HG03103 (cell line): Measurements from ENCODE around the gene ABCC6.
"Not testable (repeated sequence)": the region's sequence is repeated elsewhere in the genome, so short reads cannot be mapped to it uniquely, and the experiment has no call there.

Experiments
- ATAC-seq: cut with Tn5 transposase; IDR thresholded peaks from one replicate; pipeline ENCODE4 v1.9.1; 2021; ENCODE audit warnings: low read depth; ENCODE audit not compliant: unreplicated experiment

Gene ABCC6

DNA sequence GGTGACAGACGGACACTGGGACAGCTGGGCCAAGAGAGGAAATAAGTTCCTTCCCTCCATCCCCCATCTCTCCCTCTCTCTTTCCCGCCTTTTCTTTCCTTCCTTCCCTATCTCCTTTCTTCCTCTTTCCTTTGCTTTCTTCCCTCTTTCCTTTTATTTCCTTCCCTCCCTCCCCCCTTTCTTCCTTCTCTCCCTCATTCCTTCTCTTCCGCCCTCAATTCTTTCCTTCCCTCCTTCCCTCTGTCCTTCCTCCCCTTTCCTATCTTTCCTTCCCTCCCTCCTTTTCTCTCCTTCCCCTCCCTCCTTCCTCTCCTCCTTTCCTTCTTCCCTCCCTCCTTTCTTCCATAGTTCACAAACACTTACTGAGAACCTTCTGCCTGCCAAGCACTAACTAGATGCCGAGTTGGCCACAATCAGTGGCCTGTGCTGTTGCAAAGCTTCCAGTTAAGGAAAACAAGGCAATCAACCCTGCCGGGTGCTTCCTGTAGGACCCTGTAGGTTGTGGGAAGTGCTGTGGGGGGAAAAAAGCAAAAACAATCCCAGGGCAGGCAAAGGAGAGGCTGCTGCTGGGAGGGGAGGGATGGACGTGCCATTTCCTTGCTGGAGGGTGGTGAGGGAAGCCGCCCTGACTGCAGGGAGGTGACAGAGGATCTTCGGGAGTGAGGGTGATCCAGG is 31.7 kb downstream of the ABCC6 start:
- ATAC-seq: no peak

DNA sequence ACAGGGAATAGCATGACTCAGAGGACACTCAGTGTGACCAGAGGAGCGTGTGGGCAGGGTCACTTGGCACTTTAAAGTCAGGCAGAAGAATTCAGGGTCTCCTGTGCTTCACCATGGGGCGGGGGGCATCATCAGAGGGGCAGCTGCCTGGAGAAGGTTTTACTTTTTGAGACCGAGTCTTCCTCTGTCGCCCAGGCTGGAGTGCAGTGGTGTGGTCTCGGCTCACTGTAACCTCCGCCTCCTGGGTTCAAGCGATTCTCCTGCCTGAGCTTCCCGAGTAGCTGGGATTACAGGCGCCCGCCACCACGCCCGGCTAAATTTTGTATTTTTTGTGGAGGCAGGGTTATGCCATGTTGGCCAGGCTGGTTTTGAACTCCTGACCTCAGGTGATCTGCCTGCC is 32.3 kb downstream of the ABCC6 start:
- not testable (repeated sequence) for ATAC-seq

DNA sequence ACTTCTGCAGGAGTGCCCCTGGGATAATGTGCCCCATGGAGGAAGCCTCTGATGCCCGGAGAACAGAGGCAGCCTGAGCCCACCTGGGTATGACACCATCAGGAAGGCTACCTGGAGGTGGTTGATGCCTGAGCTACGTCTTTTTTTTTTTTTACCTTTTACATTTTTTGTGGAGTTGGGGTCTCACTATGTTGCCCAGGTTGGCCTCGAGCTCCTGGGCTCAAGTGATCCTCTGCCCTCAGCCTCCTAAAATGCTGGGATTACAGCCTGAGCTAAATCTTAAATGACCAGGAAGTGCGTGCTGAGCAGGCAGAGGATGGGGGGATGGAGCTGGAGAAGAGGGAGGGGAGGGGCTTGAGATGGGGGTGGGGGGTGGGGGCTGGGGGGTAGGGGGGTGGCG is 32.7 kb downstream of the ABCC6 start:
- no peak for ATAC-seq

DNA sequence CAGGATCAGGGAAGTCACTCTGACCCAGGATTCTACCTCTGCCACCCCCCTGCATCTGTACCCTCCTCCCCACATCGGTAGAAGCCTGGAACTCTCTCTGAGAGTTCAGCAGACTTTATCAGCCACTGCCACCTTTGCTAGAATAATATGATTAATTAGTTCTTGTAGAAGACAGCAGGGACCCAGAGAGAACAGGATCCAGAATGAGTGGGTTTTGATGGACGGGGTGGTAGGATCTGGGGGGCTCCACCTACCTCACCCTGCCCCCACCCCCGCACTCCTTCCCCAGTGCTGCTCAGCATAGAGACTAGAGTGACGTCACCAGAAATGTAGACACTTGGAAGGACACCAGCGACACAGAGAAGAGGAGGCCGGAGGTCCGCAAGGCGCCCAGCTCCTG is 33.5 kb downstream of the ABCC6 start:
- ATAC-seq: no peak

DNA sequence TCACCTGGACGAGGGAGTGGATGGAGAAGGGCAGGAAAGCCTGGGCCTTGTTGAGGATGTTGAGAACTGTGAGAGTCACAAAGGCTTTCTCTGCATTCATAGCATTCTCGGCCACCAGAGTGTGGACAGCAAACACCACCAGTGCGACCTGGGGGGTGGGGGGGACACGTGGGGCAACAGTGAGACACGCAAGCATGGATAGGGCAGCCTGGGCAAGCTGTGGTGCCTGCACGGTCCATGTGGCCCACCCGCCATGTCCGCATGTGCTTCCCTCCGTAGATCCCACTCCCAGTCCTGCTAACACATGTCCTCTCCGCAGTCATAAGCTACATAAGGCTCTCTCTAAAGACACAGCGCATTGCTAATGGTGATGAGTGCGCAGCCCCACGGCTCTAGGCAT is 34.5 kb downstream of the ABCC6 start:
- ATAC-seq: no peak

DNA sequence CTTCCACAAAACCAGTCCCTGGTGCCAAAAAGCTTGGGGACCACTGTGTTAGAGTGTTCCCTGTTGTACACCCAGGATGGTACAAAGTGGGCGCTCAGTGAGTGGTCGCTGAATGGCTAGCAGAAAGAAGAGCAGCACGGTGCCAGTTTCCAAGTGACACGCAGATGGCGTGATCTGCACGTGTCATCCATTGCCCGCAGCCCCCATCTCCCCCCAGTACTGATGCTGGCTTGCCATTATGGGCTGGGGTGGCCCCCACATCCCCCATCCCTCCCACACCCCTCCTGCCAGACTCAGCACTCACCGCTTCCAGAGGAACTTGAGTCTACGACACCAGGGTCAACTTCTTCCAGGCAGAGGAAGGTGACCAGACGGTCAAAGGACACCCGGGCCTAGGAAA is 36.5 kb downstream of the ABCC6 start:
- no peak for ATAC-seq

DNA sequence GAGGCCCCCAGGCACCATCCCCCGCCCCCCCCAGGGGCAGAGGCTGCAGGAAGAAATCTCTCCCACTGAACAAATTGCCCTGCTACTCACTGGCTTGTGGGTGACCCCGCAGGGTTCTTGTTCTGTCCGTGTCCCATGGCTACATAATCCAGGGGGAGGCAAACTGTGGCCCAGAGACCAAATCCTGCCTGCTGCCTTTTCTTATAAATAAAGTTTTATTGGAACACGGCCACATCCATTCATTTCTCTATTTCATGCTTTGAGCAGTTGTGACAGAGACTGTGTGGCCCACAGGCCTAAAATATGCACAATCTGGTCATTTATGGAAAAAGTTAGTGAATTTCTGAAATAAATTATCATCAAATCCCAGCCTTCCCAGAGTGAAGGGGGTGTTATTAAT is 38.2 kb downstream of the ABCC6 start:
- no peak for ATAC-seq

DNA sequence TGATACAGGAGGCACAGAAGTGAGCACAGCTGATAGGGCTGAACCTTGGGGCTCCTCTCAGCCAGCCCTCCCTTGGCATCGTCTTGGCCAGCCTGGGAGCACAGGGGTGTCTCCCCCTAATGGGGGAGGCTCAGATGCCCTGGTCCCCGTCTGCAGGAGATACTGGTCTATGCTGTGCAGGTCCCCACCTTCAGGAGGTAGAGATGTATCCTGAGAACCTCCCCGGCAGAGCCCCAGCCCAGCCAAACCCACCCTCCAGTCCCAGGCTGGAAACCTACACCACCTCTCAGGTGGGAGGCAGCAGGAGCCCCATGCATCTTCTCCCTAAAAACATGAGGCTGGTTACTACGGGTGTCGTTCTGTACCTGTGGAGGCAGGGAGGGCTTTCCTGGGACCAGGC is 38.7 kb downstream of the ABCC6 start:
- ATAC-seq: no peak

DNA sequence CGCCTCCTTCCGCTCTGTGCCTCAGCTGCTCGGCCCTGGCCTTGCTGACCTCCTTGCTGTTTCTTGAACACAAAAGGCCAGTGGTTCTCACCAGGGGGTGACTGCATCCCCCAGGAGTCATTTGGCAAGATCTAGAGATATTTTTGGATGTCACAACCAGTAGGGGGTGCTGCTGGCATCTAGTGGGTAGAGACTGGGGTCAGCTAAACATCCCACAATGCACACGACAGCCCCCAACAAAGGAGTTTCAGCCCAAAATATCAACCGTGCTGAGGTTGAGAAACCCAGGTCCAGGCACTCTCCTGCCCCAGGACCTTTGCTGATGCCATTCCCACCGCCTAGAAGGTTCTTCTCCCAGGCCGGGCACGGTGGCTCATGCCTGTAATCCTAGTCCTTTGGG is 39.7 kb downstream of the ABCC6 start:
- no peak for ATAC-seq

DNA sequence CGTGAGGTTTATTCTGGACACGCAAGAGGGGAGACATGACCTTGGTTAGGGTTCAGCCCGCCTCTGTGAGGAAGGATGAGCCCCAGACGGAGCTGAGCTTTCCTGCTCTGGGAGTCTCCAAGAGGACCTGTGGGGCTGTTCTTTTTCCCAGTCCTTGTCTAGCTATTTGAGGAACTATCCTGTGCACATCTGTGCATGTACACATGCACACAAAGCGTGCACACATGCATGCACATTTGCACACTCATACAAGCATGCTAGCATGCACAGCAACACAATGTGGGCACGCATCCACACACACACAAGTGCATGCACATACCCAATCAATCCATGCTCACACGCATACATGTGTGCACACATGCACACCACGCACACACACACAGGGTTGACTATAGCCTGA is 40.4 kb downstream of the ABCC6 start:
- no peak for ATAC-seq

DNA sequence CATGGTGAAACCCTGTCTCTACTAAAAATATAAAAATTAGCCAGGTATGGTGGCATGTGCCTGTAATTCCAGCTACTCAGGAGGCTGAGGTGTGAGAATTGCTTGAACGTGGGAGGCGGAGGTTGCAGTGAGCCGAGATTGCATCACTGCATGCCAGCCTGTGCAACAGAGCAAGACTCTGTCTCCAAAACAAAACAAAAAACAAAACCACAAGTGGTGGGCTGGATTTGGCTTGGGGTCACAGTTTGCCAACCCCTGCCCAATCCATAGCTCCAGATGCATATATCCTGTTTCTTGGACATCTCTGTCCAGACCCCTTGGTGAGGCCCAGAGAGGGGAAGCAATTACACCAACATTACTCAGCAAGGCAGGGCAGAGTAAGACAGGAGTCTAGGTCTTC is 41.5 kb downstream of the ABCC6 start:
- not testable (repeated sequence) for ATAC-seq

DNA sequence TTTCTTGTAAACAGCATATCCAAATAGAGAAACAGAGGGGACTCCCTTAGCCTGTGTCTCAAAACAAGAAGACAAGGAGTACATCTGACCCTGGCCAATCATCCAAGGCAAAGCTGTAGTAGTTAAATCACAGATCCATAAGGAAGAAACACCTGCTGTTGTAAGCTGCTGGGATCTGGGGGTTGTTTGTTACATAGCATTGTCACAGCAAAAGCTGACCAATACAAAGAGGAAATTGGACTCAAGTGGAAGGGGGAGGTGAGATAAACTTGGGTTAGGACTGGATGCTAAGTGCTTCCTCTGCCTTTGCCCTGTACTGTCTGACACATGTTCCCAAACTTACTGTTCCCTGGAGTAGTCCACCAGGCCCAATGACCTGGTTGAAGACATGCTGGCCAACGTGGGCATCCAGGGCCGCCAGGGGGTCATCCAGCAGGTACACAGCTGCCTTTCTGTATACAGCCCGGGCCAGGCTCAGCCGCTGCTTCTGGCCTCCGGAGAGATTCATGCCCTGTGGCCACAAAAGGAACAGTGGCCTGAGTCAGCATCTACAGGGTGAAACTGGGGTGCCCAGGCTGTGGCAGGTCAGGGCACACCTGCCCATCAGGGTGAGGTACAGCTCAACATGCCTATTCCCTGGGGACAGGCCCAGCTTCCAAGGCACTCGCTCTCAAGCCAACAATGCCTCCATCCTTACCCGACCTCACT is 44.7 kb downstream of the ABCC6 start:
- ATAC-seq: no peak

DNA sequence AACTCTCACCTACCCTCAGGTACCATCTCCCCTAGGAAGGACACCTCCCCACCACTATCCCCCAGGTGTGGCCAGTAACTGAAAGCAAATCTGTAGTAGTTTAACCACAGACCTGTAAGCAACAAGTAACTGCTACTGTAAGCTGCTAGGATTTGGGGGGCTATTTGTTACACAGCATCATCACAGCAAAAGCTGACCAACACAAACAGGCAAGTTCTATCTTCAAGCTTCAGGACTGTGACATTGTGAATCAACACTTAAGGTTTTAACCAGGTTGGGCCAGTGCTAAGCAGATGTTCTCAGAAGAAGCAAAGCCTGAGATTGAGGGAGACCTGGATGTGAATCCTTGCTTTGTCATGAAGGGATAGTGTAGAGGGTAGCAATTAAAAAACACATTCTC is 47.0 kb downstream of the ABCC6 start:
- ATAC-seq: no peak

DNA sequence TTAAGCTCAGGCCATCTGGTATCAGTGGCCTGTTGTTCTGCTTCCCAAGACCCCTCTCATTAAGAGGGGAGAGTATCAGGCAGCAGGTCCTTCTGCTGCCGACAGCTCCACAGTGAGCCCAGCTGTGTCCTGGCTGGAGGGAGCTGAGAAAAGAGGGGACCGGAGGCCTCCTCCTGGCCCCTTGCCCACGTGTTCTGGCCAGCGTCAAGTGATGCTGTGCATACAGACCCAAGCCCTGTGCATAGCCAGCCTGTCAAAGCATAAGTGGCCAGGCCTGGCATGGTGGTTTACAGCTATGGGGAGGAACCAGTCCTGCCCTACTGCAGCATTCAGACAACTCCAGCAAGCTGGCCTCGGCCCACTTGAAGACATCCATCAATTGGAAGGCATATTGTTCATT is 48.0 kb downstream of the ABCC6 start:
- no peak for ATAC-seq

DNA sequence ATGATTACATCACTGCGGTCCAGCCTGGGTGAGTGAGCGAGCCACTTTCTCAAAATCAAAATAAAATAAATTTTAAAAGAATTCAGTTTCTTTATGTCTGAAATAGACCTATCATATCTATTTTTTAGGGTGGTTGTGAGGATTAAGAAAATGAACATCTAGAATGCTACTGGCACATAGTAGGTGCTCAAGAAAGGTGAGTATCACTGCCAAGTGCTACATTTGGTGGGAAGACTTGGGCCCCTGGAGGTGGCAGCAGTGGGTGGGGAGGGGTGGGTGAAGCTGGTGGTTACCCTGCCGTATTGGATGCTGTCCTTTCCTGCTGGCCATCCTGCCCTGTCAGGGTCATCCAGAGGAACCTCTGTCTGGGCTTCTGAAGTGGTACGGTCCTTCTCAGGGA is 50.3 kb downstream of the ABCC6 start:
- no peak for ATAC-seq

DNA sequence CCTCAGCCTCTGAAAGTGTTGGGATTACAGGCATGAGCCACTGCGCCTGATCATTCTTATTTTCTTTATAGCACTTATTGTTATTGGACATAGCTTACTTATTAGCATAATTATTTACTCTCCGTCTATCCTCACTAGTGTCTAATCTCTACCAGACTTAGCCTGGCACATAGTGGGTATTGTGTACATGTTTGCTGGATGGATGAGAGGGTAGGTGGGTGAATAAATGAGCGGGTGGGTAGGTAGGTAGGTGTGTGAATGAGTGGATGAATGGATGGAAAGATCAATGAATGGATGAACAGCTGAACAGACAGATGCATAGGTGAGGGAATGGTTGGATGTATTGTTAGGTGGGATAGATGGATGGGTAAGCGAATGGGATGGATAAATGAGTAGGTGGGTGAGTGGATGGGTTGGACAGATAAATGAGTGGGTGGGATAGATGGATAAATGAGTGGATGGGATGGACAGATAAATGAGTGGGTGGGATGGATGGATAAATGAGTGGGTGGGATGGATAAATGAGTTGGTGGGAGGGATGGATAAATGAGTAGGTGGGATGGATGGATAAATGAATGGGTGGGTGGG is 51.9 kb downstream of the ABCC6 start:
- no peak for ATAC-seq

DNA sequence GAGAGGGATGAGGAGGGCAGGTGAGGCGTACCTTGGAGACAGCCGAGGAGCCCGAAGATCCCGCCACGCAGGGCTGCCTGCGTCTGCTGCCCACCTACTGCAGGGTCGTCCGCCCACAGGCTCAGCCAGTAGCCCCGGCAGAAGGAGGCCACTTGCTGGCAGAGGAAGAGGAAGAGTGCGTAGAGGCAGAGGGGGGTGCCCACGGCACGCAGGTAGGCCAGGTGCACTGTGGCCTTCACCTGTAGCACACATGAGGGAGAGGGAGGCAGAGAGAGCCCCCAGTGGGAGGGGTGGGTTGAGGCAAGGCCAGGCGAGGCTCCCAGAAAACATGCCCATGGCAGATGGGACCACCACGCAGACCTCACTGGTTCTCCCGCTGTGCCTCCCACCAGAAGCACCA is 53.7 kb downstream of the ABCC6 start:
- ATAC-seq: no peak

DNA sequence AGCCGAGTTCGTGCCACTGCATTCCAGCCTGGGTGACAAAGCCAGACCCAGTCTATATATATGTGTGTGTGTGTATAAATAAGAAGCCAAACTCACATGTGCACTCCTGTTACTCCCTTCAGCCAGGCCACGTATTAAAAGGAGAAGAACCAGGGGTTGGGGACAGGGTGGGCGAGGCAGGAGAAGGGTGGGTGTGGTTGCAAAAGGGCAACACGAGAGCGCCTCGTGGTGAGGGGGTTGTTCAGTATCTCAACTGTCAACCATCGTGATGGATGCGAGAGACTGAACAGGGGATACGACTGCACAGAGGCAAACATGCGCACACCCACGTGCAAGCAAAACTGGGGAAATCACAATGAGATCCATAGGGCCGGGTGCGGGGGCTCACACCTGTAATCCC is 54.9 kb downstream of the ABCC6 start:
- ATAC-seq: no peak

DNA sequence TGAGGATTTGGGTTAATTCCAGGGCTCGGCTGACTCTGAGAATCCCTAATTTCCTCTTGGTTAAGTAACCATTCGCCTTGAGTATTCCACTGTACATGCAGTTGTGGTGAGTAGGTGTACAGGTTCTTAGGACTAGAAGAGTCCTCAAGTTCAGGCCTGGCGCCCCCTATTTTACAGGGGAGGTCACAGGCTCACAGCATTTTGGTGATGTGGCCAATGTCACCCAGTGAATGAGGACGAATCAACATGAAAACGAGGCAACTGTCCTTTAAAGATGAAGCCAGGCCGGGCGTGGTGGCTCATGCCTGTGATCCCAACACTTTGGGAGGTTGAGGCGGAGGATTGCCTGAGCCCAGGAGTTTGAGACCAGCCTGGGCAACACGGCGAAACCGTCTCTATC is 55.4 kb downstream of the ABCC6 start:
- no peak for ATAC-seq

DNA sequence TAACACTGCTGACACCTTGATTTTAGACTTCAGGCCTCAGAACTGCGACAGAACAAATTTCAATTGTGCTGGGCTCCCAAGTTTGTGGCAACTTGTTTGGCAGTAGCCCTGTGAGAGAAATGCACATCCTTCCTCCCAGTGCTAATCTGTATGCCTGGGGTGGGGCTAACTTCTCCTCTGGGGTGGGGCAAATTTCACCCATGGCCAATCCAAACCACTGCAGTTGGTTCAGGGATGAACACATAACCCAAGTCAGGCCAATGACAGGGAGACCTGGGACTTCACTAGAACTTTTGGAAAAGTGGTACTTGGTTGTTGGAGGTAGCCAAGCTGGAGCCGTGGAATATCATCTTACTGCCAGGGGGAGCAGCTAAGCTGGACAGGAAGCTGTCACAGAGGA is 56.3 kb downstream of the ABCC6 start:
- ATAC-seq: no peak

DNA sequence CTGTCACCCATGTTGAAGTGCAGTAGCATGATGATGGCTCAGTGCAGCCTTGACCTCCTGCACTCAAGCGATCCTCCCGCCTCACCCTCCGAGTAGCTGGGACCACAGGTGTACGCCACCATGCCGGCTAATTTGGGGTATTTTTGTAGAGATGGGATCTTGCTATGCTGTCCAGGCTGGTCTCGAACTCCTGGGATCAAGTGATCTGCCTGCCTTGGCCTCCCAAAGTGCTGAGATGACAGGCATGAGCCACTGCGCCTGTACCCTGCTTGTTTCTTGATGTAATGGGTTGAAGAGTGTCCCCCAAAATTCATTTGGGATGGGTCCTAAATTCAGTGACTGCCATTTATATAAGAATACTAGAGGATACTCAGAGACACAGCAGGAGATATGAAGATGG is 57.2 kb downstream of the ABCC6 start:
- ATAC-seq: no peak

DNA sequence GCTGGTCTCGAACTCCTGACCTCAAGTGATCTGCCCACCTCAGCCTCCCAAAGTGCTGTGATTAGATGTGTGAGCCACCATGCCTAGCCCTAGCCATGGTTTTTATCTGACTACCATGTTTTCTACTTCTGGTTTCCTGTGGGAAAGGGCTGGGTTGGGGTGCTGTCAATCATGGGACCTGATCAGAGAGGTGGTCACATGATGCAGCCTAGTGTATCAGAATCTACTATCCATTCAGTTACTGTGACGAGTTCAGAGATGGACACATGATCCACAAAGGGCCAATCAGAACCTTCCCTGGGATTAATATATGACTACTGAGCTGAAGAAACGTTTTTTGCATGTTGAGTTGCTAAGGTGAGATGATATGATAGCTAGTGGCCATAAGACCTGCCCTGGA is 59.1 kb downstream of the ABCC6 start:
- ATAC-seq: no peak
